H1 (cell line): Measurements from ENCODE around the gene ZNF20. TPM values are rescaled to one million over a fixed set of nuclear protein-coding genes. Genes with fewer than 3 reads are reported as not detected.

ENCODE experiments used
- KDM1A ChIP-seq: fragments of 200-600, 300-600 bp; sonication (generic); IDR thresholded peaks from 2 replicates; pipeline ENCODE4 v1.7.1; 2016; ENCODE audit warnings: mild to moderate bottlenecking, low read length, borderline replicate concordance
- NRF1 ChIP-seq: IDR thresholded peaks from 2 replicates; pipeline ENCODE4 v1.6.1; 2011; ENCODE audit warnings: mild to moderate bottlenecking, low read depth, low read length, improper control_type of control experiment
- polyA plus RNA-seq, 7 experiments: library from polyadenylated mRNA; depleted of rRNA in 3 of 7; stranded (reverse) in 5 of 7; unstranded in 2 of 7; fragments of >200 nt in 5 of 7; fragments of 200-250 nt in 2 of 7; gene quantifications; 1 replicate in 5 of 7; 2 replicates in 1 of 7; 4 replicates in 1 of 7; pipeline versions ENCODE4 v1.2.1 to v1.2.3, GENCODE V29; 2011 to 2013; ENCODE audit warnings: missing spikeins in 2 of 7, mixed read lengths in 2 of 7
- total RNA-seq: library from RNA; stranded (reverse); fragmentation: NEBNext Ultra II Directional; extraction: Animal tissue kit (Norgen Biotek cat#: 25700); gene quantifications from 2 replicates; pipeline ENCODE4 v1.2.1, GENCODE V29; 2021
- TF ChIP-seq, protein P1 (sequence below): IDR thresholded peaks from 2 replicates; pipeline ENCODE4 v1.6.1; 2011; ENCODE audit warnings: low read depth, mild to moderate bottlenecking, low read length; ENCODE audit not compliant: insufficient read depth
- TF ChIP-seq, protein P2 (sequence below): fragments of 300-600 bp; sonication (generic); IDR thresholded peaks from 2 replicates; pipeline ENCODE4 v1.7.1; 2012; ENCODE audit warnings: low read length, moderate library complexity, mild to moderate bottlenecking, inconsistent platforms; ENCODE audit not compliant: insufficient replicate concordance
- TF ChIP-seq, protein P3 (sequence below): IDR thresholded peaks from 2 replicates; pipeline ENCODE4 v1.6.1; 2012; ENCODE audit warnings: low read length, inconsistent platforms

The ZNF20 gene
- total and polyA plus RNA-seq, 2 of the 8 experiments (the other 6 are each of a cell fraction or from before 2014, with no cell fraction given) = 1.6 to 9.0 TPM

DNA sequence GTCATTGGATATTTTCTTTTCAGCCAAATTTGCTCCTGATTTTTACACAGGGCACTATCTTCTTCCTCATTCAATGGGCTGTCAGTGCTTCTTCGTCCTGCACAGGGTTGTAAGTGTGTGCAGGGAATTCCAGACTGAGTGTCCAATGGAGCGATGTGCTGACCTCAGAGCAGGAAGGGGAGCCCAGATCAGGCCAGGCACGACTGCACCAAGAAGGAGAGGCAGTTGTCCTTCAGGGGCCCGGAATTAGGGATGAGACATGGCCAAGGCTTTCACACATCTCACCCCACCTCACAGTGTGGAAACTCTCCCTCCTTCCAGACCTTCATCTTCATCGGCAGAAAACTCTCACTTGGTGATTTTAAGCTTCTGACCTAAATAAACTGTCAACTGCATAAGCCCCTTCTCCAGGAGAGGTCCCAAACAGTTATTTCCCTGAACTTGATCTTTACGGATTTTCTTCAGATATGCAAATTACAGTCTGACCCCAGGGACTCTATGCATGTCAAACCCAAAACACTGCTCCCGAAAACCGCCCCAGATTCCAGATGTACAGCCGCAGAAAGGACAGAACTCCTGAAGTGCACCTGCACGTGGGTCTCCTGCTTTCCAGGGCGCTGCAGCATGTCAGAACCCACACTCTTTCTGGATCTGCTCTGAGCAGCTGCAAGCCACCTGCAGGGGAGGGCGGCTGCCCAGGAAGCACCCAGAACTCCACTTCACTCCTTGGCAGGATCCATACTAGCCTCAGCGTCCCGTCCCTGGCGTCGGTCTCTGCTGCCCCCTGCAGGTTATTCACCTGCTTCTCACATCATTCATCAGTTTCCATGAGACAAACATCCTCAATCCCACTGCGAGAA lies 625 bp upstream of the ZNF20 start (continued):
- TF ChIP-seq, protein P1, sequence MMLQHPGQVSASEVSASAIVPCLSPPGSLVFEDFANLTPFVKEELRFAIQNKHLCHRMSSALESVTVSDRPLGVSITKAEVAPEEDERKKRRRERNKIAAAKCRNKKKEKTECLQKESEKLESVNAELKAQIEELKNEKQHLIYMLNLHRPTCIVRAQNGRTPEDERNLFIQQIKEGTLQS = no peak
- TF ChIP-seq, protein P2, sequence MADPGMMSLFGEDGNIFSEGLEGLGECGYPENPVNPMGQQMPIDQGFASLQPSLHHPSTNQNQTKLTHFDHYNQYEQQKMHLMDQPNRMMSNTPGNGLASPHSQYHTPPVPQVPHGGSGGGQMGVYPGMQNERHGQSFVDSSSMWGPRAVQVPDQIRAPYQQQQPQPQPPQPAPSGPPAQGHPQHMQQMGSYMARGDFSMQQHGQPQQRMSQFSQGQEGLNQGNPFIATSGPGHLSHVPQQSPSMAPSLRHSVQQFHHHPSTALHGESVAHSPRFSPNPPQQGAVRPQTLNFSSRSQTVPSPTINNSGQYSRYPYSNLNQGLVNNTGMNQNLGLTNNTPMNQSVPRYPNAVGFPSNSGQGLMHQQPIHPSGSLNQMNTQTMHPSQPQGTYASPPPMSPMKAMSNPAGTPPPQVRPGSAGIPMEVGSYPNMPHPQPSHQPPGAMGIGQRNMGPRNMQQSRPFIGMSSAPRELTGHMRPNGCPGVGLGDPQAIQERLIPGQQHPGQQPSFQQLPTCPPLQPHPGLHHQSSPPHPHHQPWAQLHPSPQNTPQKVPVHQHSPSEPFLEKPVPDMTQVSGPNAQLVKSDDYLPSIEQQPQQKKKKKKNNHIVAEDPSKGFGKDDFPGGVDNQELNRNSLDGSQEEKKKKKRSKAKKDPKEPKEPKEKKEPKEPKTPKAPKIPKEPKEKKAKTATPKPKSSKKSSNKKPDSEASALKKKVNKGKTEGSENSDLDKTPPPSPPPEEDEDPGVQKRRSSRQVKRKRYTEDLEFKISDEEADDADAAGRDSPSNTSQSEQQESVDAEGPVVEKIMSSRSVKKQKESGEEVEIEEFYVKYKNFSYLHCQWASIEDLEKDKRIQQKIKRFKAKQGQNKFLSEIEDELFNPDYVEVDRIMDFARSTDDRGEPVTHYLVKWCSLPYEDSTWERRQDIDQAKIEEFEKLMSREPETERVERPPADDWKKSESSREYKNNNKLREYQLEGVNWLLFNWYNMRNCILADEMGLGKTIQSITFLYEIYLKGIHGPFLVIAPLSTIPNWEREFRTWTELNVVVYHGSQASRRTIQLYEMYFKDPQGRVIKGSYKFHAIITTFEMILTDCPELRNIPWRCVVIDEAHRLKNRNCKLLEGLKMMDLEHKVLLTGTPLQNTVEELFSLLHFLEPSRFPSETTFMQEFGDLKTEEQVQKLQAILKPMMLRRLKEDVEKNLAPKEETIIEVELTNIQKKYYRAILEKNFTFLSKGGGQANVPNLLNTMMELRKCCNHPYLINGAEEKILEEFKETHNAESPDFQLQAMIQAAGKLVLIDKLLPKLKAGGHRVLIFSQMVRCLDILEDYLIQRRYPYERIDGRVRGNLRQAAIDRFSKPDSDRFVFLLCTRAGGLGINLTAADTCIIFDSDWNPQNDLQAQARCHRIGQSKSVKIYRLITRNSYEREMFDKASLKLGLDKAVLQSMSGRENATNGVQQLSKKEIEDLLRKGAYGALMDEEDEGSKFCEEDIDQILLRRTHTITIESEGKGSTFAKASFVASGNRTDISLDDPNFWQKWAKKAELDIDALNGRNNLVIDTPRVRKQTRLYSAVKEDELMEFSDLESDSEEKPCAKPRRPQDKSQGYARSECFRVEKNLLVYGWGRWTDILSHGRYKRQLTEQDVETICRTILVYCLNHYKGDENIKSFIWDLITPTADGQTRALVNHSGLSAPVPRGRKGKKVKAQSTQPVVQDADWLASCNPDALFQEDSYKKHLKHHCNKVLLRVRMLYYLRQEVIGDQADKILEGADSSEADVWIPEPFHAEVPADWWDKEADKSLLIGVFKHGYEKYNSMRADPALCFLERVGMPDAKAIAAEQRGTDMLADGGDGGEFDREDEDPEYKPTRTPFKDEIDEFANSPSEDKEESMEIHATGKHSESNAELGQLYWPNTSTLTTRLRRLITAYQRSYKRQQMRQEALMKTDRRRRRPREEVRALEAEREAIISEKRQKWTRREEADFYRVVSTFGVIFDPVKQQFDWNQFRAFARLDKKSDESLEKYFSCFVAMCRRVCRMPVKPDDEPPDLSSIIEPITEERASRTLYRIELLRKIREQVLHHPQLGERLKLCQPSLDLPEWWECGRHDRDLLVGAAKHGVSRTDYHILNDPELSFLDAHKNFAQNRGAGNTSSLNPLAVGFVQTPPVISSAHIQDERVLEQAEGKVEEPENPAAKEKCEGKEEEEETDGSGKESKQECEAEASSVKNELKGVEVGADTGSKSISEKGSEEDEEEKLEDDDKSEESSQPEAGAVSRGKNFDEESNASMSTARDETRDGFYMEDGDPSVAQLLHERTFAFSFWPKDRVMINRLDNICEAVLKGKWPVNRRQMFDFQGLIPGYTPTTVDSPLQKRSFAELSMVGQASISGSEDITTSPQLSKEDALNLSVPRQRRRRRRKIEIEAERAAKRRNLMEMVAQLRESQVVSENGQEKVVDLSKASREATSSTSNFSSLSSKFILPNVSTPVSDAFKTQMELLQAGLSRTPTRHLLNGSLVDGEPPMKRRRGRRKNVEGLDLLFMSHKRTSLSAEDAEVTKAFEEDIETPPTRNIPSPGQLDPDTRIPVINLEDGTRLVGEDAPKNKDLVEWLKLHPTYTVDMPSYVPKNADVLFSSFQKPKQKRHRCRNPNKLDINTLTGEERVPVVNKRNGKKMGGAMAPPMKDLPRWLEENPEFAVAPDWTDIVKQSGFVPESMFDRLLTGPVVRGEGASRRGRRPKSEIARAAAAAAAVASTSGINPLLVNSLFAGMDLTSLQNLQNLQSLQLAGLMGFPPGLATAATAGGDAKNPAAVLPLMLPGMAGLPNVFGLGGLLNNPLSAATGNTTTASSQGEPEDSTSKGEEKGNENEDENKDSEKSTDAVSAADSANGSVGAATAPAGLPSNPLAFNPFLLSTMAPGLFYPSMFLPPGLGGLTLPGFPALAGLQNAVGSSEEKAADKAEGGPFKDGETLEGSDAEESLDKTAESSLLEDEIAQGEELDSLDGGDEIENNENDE = no peak
- TF ChIP-seq, protein P3, sequence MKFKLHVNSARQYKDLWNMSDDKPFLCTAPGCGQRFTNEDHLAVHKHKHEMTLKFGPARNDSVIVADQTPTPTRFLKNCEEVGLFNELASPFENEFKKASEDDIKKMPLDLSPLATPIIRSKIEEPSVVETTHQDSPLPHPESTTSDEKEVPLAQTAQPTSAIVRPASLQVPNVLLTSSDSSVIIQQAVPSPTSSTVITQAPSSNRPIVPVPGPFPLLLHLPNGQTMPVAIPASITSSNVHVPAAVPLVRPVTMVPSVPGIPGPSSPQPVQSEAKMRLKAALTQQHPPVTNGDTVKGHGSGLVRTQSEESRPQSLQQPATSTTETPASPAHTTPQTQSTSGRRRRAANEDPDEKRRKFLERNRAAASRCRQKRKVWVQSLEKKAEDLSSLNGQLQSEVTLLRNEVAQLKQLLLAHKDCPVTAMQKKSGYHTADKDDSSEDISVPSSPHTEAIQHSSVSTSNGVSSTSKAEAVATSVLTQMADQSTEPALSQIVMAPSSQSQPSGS = no peak
- TF ChIP-seq KDM1A (no peak), NRF1 (no peak)
